Activated B cell treated with CpG ODN at 0.5 μM for 24 hours (primary cell): ENCODE measurements around the gene SAMM50. TPM values are rescaled to one million over a fixed set of nuclear protein-coding genes. Genes with fewer than 3 reads are reported as not detected.

ENCODE experiments used
- ATAC-seq: fragments of 200-7000 bp; cut with Tn5 transposase; one replicate; pipeline ENCODE4 v1.10.0; 2021; ENCODE audit warnings: low read depth, mild to moderate bottlenecking, moderate library complexity
- CTCF ChIA-PET: fragments of 350-600 bp; sonication (Branson Sonifier 250); formaldehyde crosslinking; loops from one replicate; lab custom pipeline; 2021; ENCODE audit warnings: antibody characterized with exemption; lab: Charles Lee
- POLR2A ChIA-PET: fragments of 350-600 bp; sonication (Branson Sonifier 250); formaldehyde crosslinking; loops from one replicate; lab custom pipeline; 2021; ENCODE audit warnings: antibody characterized with exemption; lab: Charles Lee
- DNase-seq: peaks from one replicate; pipeline ENCODE4 v3.0.0; 2022
- H3K27ac Mint-ChIP-seq: one replicate; pipeline ENCODE4 v1.8.0; 2020; ENCODE audit warnings: mixed read lengths
- H3K27me3 Mint-ChIP-seq: one replicate; pipeline ENCODE4 v1.8.0; 2021; ENCODE audit warnings: mixed read lengths
- H3K36me3 Mint-ChIP-seq: one replicate; pipeline ENCODE4 v1.8.0; 2021; ENCODE audit warnings: low read depth, mixed read lengths
- H3K4me1 Mint-ChIP-seq: one replicate; pipeline ENCODE4 v1.8.0; 2021; ENCODE audit warnings: mixed read lengths
- H3K4me3 Mint-ChIP-seq: one replicate; pipeline ENCODE4 v1.8.0; 2020; ENCODE audit warnings: mild to moderate bottlenecking, mixed read lengths
- H3K9me3 Mint-ChIP-seq: one replicate; pipeline ENCODE4 v1.8.0; 2020; ENCODE audit warnings: mixed read lengths
- CTCF ChIP-seq: fragments of 200-600 bp; IDR thresholded peaks from one replicate; pipeline ENCODE4 v1.8.0; 2022; ENCODE audit warnings: antibody characterized with exemption, mild to moderate bottlenecking
- intact Hi-C: fragments of 100-400 bp; cut with micrococcal nuclease; formaldehyde crosslinking; loops from one replicate; pipeline ENCODE4 v1.15.1; 2024
- total RNA-seq: library from RNA; stranded (reverse); gene quantifications from 2 replicates; pipeline ENCODE4 v1.2.3, GENCODE V29; 2022

Gene SAMM50
- total RNA-seq, 1 donor from 2014 or later = 51.2 TPM

- intact Hi-C loops = loop anchor here (5.0 kb wide), 1 partner anchor 184 kb away; the partner anchor contains the start of gene PARVG
- H3K4me3 Mint-ChIP-seq = no peak overlapping the region
- no peak overlapping the region for H3K27ac Mint-ChIP-seq
- ChIA-PET CTCF (interaction anchor here (11.3 kb wide), 1 partner anchor 86 kb away, joined by 537 read pairs; no protein-coding TSS in a partner anchor), POLR2A (interaction anchor here (1.6 kb wide), 1 partner anchor 25 kb away, joined by 8 read pairs; the partner anchor contains the start of gene PARVB)
- TF ChIP-seq CTCF = no peak
- ATAC-seq (no peak), DNase-seq (no peak)
- no peaks in the 10 kb centered on the region for H3K27me3 Mint-ChIP-seq
- no peaks in the 10 kb centered on the region for H3K9me3 Mint-ChIP-seq
- peaks cover 45% of the 10 kb centered on the region for H3K36me3 Mint-ChIP-seq
- peaks cover 58% of the 10 kb centered on the region for H3K4me1 Mint-ChIP-seq
These were observed 43.5 kb downstream of the SAMM50 start for GRCh38 chr22:43998679-43999264.

DNA sequence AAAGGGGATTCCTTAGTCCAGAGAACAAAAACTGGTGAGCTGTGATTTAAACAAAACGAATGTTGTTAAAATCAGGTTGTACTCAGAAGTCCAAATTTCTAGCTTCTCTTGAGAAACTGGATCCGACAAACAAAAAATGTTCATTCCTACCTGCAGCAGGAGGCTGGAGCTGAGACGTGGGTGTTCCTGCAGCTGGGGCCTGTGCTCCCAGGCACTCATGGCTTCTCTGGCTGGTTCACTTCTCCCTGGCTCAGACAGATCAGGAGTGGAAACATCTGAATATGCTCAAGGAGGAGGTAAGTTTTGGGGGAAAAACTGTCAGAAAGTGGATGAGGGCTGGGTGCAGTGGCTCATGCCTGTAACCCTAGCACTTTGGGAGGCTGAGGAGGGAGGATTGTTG lies 44.1 kb downstream of the SAMM50 start:
- ChIA-PET CTCF (interaction anchor here (11.3 kb wide), 1 partner anchor 86 kb away, joined by 537 read pairs; no protein-coding TSS in a partner anchor), POLR2A (interaction anchor here (1.1 to 1.6 kb wide), 2 partner anchors 25 to 35 kb away, joined by 8 to 12 read pairs; partner anchors contain the start of gene PARVB)
- TF ChIP-seq CTCF = no peak
- intact Hi-C loops = loop anchor here (5.0 kb wide), 1 partner anchor 183 kb away; the partner anchor contains the start of gene PARVG
- peaks cover 40% of the 10 kb centered on the region for H3K36me3 Mint-ChIP-seq
- no peak overlapping the region for H3K4me3 Mint-ChIP-seq
- no peaks in the 10 kb centered on the region for H3K27me3 Mint-ChIP-seq
- no peak overlapping the region for H3K27ac Mint-ChIP-seq
- peaks cover 54% of the 10 kb centered on the region for H3K4me1 Mint-ChIP-seq
- H3K9me3 Mint-ChIP-seq = no peaks in the 10 kb centered on the region
- DNase-seq (no peak), ATAC-seq (no peak)

DNA sequence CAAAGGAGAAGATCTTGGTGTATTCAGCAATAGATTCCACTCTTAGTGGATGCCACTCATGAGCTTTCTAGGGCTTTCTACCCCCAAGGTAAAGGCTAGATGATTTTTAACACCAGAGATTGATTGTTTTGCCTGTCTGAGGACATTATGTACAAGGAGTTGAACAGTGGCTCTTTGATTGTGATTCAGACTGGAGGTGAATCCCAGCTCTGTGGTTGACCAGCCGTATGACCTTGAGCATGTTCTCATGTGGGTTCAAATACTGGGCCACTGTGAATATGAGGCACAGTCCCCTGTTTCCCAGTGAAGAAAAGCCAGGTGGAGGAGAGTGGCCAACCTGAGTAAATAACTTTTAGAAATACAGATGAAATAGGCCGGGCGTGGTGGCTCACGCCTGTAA lies 44.9 kb downstream of the SAMM50 start:
- POLR2A ChIA-PET = interaction anchor here (0.5 to 1.1 kb wide), 2 partner anchors 34 to 914 kb away, joined by 8 to 12 read pairs; no protein-coding TSS in a partner anchor
- peaks cover 47% of the 10 kb centered on the region for H3K4me1 Mint-ChIP-seq
- no peak for ATAC-seq
- no peak for DNase-seq
- no peaks in the 10 kb centered on the region for H3K27me3 Mint-ChIP-seq
- peaks cover 33% of the 10 kb centered on the region for H3K36me3 Mint-ChIP-seq
- CTCF ChIA-PET = interaction anchor here (0.7 to 11.3 kb wide), 2 partner anchors 85 to 1651 kb away, joined by 3 to 537 read pairs; no protein-coding TSS in a partner anchor
- no peaks in the 10 kb centered on the region for H3K9me3 Mint-ChIP-seq
- H3K4me3 Mint-ChIP-seq = no peak overlapping the region
- H3K27ac Mint-ChIP-seq = no peak overlapping the region
- no peak for TF ChIP-seq CTCF
- intact Hi-C loops = no loop called here

DNA sequence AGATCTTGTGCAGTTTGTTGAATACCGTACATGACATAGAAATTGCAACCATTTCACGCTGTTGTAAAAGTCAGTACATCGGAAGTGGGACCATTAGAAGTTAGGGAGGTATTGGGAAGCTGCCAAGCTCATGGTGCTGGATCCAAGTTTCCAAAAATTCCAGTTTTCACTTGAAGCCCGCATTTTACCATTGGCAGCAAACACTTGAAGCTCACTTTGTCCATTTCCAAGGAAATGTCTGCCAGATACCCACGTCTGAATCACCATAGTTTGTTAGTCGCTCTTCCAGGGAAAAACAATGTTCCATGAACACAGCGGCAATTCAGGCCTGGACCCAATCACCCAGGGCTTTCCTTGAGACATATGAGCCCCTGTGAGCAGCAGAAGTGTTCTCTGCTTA lies 46.3 kb downstream of the SAMM50 start:
- ChIA-PET CTCF (interaction anchor here (0.7 to 1.2 kb wide), 2 partner anchors 8 to 84 kb away, joined by 3 to 4 read pairs; no protein-coding TSS in a partner anchor), POLR2A (interaction anchor here (0.9 kb wide), 1 partner anchor 26 kb away, joined by 3 read pairs; no protein-coding TSS in a partner anchor)
- ATAC-seq (no peak), DNase-seq (no peak)
- Mint-ChIP-seq H3K27me3 (no peaks in the 10 kb centered on the region), H3K4me1 (peaks cover 40% of the 10 kb centered on the region), H3K9me3 (peaks cover 2% of the 10 kb centered on the region), H3K4me3 (no peak overlapping the region), H3K27ac (no peak overlapping the region), H3K36me3 (peaks cover 25% of the 10 kb centered on the region)
- intact Hi-C loops = no loop called here
- TF ChIP-seq CTCF = no peak

DNA sequence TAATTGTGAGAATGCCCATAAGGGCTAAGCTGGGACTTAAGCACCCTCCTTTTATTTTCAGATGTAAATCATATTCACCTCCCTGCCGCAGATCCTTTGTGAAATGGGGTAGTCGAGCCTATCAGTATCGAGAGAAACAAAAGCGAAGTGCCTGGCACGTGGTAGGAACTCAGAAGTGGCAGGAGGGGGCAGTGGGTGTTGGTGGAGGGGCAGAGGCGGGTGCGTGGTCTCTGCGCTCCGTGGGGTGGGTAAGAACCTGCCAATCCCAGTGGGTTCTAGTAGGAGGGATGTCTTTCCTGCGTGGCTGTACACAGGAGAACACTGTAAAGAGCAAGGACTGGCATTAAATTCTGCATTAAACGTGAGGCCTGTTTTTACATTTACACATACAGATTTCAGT lies 47.1 kb downstream of the SAMM50 start:
- H3K4me1 Mint-ChIP-seq = peaks cover 32% of the 10 kb centered on the region
- no peak for TF ChIP-seq CTCF
- ATAC-seq (no peak), DNase-seq (no peak)
- CTCF ChIA-PET = interaction anchor here (1.2 to 1.3 kb wide), 2 partner anchors 9 to 84 kb away, joined by 3 to 5 read pairs; no protein-coding TSS in a partner anchor
- H3K27ac Mint-ChIP-seq = no peak overlapping the region
- intact Hi-C loops = no loop called here
- H3K27me3 Mint-ChIP-seq = no peaks in the 10 kb centered on the region
- POLR2A ChIA-PET = interaction anchor here (0.9 kb wide), 1 partner anchor 25 kb away, joined by 3 read pairs; no protein-coding TSS in a partner anchor
- peaks cover 2% of the 10 kb centered on the region for H3K9me3 Mint-ChIP-seq
- H3K36me3 Mint-ChIP-seq = peaks cover 21% of the 10 kb centered on the region
- no peak overlapping the region for H3K4me3 Mint-ChIP-seq
